Astrocyte of the cerebellum (primary cell): Measurements from ENCODE around the gene S100PBP.

ENCODE experiments used
- DNase-seq: peaks from one replicate; pipeline ENCODE4 v3.0.0-alpha.2; 2011; ENCODE audit warnings: low read depth
- H3K4me3 ChIP-seq: 2 replicates; pipeline ENCODE4 v1.5.1; 2011; ENCODE audit warnings: mild to moderate bottlenecking, low read depth, low read length, moderate library complexity
- CTCF ChIP-seq: IDR thresholded peaks from 2 replicates; pipeline ENCODE4 v1.5.1; 2012; ENCODE audit warnings: low read length, low read depth, moderate library complexity, mild to moderate bottlenecking; ENCODE audit errors: missing control alignments
- in situ Hi-C: cut with HindIII; loops from 2 replicates; pipeline ENCODE4 v1.10.0; 2017; ENCODE audit warnings: low sequenced_read_pairs

The S100PBP gene

DNA sequence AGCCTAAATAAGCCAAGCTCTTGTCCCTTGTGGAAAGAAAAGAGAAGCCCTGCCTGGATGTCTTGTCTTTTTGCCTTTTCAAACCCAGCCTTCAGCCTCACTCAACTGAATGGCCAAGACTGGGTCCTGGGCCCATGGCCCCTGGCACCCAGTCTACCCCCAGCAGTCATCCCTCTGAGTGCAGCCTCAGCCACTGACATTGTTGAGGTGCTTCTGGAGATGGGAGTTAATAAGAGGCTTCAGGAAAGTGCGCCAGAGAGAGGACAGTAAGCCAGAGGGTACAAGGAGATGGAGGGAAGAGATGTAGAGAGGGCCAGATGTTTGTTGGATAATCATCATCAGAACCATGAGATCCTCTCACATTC lies 46.4 kb downstream of the S100PBP start:
- DNase-seq: no peak
- TF ChIP-seq CTCF: no peak
- in situ Hi-C loops: no loop called here
- H3K4me3 ChIP-seq: no peak overlapping the region

GRCh38 chr1:32864375-32865019 lies 47.0 kb downstream of the S100PBP start:
- DNase-seq: no peak
- in situ Hi-C loops: no loop called here
- no peak overlapping the region for H3K4me3 ChIP-seq
- TF ChIP-seq CTCF: no peak

GRCh38 chr1:32865639-32866405 lies 48.4 kb downstream of the S100PBP start:
- no peak overlapping the region for H3K4me3 ChIP-seq
- TF ChIP-seq CTCF: no peak
- in situ Hi-C loops: no loop called here
- DNase-seq: no peak

DNA sequence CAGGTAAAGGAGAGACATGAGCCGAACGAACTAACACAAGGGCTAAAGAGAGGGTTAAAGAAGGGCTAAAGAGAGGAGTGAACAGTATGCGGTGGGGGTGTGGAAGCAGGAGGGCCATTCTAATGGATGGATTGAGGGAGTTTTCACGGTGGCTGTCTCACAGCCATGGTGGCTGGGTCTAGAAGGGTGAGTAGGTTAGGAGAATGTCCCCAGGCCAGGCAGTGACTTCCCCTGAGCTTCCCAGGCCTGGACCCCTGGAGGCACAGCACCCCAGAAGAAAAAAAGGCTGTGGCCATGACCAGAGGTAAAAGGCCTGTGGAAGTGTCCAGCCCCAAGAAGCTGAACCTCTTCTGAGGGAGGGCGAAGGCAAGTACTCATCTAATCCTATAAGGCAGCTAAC lies 49.7 kb downstream of the S100PBP start:
- no peak for TF ChIP-seq CTCF
- H3K4me3 ChIP-seq: no peak overlapping the region
- in situ Hi-C loops: no loop called here
- DNase-seq: no peak

DNA sequence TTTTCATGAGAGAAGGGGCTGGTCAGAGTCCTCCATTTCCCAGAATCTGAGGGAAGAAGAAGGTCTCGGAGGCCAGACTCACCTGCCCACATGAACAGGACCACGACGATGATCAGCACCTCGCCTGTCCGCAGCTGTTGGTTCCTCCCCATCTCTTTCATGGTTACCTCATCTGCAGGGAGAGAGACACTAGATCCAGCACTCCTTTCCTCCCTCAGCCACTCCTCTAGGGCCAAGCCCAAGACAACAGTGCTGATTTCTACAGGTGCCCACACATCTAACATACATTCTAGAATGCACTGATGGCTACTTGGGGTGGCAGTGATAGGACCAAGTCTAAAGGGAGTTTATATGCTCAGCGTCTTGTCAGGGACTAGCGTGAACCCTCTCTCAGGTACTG lies 50.2 kb downstream of the S100PBP start:
- no peak overlapping the region for H3K4me3 ChIP-seq
- DNase-seq: no peak
- in situ Hi-C loops: no loop called here
- no peak for TF ChIP-seq CTCF

GRCh38 chr1:32868085-32868484 lies 50.6 kb downstream of the S100PBP start:
- DNase-seq: no peak
- no peak overlapping the region for H3K4me3 ChIP-seq
- in situ Hi-C loops: no loop called here
- TF ChIP-seq CTCF: no peak
